HG03520 (cell line): ENCODE measurements around the gene CAMK2B.

Experiments used
- ATAC-seq: cut with Tn5 transposase; IDR thresholded peaks from one replicate; pipeline ENCODE4 v1.9.1; 2021; ENCODE audit warnings: mild to moderate bottlenecking, moderate library complexity; ENCODE audit not compliant: unreplicated experiment

CAMK2B gene

GRCh38 chr7:44232901-44233715 is 92.3 kb downstream of the CAMK2B start:
- ATAC-seq, result no peak

- no peak for ATAC-seq
Observed at GRCh38 chr7:44232396-44232795, 93.0 kb downstream of the CAMK2B start.

- no peak for ATAC-seq
Observed at GRCh38 chr7:44231088-44231487, 94.3 kb downstream of the CAMK2B start.

DNA sequence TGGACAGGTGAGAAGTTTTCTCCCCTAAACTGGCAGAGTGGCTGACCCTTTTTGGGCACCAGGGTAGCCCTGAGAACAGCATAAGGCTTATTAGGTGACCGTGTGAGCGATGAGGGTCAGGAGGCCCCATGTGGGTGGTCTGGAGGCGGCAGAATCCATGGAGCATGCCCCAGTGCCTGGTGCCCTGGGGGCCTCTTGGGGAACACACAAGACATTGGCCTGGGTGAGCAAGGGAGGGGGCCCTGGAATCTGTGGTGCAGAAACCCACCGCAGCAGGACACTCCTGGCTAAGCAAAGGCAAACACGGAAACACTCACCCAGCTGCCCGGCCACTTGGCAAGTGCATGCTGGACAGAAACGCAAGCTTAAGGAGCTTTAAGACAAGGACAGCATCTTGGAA is 95.1 kb downstream of the CAMK2B start:
- no peak for ATAC-seq

- ATAC-seq, result no peak
Observed at GRCh38 chr7:44229546-44230105, 95.8 kb downstream of the CAMK2B start.

GRCh38 chr7:44228571-44229350 is 96.6 kb downstream of the CAMK2B start:
- no peak for ATAC-seq

GRCh38 chr7:44227911-44228310 is 97.5 kb downstream of the CAMK2B start:
- no peak for ATAC-seq

DNA sequence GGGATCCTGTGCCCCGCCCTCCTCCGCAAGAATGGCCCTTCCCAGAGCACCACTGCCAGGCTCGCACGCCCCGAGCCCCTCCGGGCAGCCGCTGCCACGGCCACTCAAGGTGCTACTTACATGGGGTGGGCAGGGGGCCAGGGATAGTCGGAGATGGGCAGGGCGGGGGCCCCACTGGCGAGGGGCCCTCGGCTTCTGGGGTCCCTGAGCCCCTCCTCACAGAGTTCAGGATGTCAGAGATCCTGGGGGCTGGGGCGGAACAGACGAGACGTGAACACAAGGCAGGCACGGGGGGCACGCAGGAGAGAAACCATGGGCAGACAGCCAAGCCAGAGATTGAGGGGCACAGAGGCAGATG is 99.0 kb downstream of the CAMK2B start:
- ATAC-seq, result no peak

DNA sequence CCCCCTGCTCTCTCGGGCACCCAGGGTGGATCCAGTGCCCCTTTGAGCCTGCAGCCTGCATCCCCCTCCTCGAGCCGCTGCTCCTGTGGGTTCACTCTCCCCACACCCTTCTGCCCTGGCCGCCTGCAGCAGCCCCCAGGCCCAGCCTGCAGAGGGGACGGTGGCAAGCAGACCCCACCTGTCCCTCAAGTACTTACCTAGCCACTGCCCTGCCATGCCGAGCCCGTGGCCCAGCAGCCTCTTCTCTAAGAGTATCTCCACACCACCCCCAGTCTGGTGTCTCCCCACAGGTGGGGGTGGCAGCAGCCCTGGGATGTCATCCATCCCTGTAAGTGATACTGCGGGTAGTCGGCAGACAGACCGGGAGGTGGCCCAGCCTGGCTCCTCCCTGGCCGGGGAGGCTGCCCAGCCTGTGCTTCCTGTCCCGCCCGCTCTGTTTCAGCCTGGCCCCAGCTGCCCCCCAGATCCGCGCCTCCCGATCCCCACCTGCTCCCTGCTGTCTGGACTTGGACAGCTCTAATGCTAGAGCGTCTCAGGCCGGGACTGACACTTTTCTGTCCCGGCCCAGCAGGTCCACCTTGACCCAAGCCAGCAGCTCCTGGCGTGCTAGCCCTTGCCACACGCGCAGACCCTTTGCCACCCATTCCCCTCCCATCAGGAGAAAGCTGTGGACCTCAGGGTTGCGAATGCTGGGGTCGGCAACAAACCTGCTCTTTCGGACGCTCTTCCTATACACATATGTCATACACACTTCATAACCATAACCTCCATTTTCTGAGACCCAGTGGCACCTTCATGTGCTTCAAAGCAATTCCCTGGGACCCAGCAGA is 99.6 kb downstream of the CAMK2B start:
- no peak for ATAC-seq

DNA sequence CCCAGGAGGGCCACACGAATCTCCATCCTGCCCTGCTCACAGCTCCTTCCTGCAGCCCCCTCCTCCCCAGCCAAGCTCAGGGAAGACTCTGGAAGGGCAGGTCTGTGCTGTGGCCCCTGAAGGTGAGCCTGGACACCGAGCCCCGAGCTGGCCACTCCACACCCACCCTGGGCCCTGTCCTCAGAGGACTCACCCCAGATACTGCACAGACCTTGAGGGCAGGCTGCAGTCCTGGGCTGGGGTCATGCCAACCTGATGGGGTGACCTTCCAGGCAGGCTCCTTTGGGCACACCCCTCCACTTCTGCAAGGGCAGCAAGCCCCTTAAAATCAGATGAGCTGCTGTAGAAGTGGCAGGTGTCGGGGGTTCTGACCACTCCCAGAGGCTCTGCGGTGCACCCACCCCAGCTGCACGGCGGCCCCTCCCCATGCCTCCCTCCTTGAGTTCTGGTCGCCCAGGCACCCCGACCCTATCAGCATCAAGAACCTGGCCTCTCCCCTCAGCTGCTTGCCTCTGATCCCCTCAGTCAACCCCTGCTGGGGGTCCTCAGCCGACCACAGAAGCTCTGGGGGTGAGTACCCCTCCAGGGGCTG is 100.3 kb downstream of the CAMK2B start:
- ATAC-seq, result no peak

GRCh38 chr7:44224080-44224973 is 101.1 kb downstream of the CAMK2B start:
- ATAC-seq, result no peak

- no peak for ATAC-seq
Observed at GRCh38 chr7:44223362-44224079, 101.9 kb downstream of the CAMK2B start.

- ATAC-seq, result no peak
Observed at GRCh38 chr7:44222776-44223261, 102.6 kb downstream of the CAMK2B start.

GRCh38 chr7:44222074-44222473 is 103.3 kb downstream of the CAMK2B start:
- ATAC-seq, result no peak

- no peak for ATAC-seq
Observed at GRCh38 chr7:44221231-44221791, 104.1 kb downstream of the CAMK2B start.

GRCh38 chr7:44220358-44221112 is 104.9 kb downstream of the CAMK2B start:
- ATAC-seq, result no peak

DNA sequence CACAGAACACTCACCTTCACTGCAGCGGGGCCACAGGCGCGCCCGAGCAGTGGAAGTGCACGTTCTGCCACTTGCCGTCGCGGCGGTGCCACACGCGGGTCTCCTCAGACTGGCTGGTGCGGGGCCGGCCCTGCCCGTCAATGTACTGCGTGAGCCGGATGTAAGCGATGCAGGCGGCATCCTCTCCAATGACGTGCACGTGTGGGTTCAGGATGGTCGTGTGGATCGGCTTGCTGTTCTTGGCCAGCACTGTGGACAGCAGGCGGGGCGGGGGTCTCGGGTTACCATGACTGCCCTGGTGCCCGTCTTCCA is 105.4 kb downstream of the CAMK2B start:
- ATAC-seq, result no peak
